G401.6 (cell line): ENCODE results near the gene MCTP1.

Experiments
- FAIRE-seq: peaks from 2 replicates; lab custom pipeline; 2012; peaks lifted over from hg19 to GRCh38; lab: Jason Lieb, UNC

Gene MCTP1

DNA sequence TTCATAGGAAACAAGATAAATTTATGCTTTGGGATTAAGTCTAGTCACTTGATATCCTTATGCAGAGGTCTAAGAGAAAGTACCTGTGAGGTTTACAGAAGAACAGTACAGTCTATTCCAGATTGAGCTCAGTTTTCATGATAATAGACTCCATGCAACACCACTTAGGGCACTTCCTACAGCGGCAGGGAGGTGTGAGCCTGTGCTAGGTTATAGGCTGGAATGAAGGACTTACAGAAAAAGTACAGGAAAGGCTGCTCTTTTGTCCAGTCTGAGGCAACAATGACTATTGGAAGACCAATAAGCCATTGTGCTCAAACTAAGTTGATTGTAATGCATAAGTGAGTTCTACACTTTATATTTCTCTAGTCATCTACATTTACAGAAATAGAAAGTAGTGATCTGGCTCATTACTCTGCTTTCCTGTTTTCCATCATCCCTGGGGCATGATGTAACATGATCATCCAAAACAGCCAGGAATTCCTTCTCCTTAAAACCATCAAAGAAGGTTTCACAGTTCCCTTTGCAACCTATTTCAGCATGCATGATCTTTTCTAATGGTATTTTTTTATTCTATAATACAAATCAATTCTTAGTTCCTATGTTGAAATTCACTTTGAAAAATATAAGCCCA, 343.7 kb downstream of the MCTP1 start:
- no peak for FAIRE-seq

DNA sequence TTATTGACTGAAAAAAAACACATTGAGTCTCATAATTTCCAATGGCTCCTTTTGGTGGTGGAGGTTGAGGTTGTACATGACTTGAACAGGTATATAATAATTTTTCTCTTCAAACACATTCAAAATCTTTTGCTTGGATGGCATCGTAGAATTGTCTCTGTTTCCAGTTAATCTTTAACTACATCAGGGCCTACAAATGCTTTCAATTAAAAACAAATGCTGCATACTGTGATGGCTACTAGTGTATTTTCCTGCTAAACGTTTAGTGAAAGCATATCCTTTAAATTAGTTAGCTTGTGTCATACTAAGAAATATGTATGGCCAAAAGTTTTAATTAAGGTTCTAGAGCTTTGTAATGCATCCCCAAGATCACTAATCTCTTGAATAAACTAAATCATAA, 352.6 kb downstream of the MCTP1 start:
- no peak for FAIRE-seq

DNA sequence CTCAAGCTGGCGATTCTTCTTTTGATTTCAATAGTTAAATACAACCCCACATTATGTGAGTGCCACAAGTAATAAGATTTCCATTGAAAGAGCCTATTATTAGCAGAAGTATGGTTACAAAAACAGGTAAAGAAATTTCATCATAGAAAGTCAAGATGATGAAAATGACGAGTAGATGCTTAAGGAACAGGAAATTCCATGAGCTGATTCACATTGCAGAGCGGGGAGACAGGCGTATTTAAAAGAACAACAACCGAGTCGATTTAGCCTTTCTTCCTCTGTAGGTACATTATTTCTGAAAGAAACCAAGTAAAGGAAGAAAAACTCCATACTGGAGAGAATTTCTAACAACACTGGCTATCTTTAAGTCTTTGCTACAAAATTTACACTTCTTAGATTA, 356.0 kb downstream of the MCTP1 start:
- no peak for FAIRE-seq

- FAIRE-seq: no peak
These were observed 364.3 kb downstream of the MCTP1 start for GRCh38 chr5:94920570-94920969.

- no peak for FAIRE-seq
These were observed 368.3 kb downstream of the MCTP1 start for GRCh38 chr5:94916619-94917018.

- no peak for FAIRE-seq
These were observed 373.6 kb downstream of the MCTP1 start for GRCh38 chr5:94911276-94911675.

GRCh38 chr5:94910721-94911120, 374.2 kb downstream of the MCTP1 start:
- FAIRE-seq: no peak

DNA sequence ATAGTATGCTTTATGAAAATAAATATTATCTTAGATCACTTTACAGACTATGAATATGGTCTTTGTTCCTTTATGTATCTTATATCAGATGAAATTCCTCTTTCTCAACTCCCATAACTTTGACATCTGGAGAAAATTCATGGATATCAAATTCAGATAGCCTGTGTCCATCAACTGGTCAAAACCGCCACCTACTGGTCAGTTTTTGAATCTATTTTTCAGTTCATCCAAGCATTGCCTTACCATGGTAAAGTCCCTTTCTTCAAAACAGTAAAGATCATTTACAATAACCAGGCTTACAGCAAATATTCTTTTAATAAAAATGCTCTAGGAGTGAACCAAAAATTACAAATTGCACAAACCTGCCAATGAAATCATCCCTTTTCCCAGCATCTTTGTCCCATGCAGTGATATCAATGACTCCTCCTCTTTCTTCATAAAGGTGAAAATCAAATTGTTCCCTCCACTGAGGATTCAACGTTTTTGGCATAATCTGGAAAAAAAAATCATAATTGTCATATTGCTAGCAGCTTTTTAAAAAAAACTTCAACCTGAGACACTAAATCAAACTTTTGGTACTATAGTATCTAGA, 375.9 kb downstream of the MCTP1 start:
- FAIRE-seq: peak; percentile 92

DNA sequence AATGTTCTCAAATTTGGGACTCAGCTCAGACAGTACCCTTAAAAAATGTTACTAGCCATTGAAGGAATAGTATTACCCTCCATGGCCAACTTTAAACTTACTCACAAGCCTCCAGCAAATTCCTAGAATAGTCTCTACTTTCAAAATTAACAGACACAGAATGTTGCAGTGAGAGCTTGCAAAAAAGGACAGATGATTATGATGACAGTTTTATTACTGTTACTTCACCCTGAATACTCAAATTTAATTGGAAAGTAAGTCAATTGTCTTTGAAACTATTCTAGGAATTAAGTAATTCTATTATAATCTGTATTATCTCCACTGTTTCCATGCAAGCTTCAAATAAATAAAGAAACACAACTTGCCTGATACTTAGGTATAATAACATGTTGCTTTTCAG, 378.1 kb downstream of the MCTP1 start:
- no peak for FAIRE-seq

- no peak for FAIRE-seq
These were observed 381.2 kb downstream of the MCTP1 start for GRCh38 chr5:94903726-94904125.

GRCh38 chr5:94901191-94901979, 383.5 kb downstream of the MCTP1 start:
- FAIRE-seq: no peak

- FAIRE-seq: no peak
These were observed 384.8 kb downstream of the MCTP1 start for GRCh38 chr5:94900006-94900505.

- FAIRE-seq: peak; percentile 94
These were observed 391.3 kb downstream of the MCTP1 start for GRCh38 chr5:94893412-94894135.

GRCh38 chr5:94891972-94892371, 392.9 kb downstream of the MCTP1 start:
- FAIRE-seq: no peak

DNA sequence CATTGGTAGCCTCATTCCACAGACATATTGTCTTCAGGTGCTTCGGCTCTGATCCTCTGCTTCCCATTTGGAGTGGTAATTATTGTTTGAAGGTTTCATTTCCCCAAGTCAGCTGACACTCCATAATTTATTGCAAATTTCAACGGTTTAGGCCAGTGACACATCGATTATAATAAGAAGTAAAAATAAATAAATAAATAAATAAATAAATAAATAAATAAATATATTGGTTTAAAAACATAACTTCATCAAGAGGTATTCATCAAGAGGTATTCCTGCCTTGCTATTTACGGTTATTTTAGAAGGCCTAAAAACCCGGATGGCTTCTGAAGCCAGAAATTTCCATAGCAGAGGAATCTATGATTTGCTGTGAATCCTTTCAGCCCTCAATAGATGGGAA, 393.3 kb downstream of the MCTP1 start:
- FAIRE-seq: no peak

GRCh38 chr5:94890907-94891306, 394.0 kb downstream of the MCTP1 start:
- no peak for FAIRE-seq

DNA sequence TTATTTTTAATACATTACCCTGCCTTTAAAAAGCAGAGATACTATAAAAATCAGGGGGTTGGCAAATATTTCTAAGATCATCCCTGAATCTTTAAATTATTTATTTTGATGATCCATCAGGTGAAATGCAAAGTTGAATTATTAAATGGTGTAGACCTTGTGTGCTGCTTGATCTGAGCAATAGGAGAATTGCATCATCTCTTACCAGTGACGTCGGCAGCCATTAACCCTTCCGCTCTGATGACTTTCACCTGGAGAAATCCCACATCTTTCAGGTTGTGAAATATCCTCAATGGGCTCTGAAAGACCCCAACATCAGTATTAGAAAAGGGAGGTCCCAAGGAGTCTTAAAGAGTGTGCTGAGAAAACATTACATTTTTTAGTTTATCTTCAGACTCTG, 396.2 kb downstream of the MCTP1 start:
- FAIRE-seq: no peak

GRCh38 chr5:94885931-94886330, 399.0 kb downstream of the MCTP1 start:
- no peak for FAIRE-seq

DNA sequence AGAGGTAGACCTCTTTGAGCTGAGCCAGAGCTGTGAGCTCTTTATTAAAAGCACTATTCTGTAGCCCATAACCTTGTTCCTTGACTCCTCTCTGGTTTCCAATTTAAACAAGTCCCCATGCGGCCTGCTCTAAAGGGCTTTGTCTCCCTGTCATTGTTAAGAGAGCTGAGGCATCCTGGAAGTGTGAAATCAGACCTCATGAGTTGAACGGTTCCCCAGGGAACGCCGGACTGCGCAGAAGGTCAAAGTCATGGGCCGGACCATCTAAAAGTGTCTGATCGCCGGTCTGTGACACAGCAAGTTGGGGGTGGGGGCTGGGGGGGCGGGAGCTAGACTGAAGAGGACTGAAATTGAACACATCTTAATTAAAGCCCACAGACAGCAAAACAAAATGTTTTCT, 400.6 kb downstream of the MCTP1 start:
- no peak for FAIRE-seq

GRCh38 chr5:94872526-94872925, 412.4 kb downstream of the MCTP1 start:
- no peak for FAIRE-seq

- FAIRE-seq: no peak
These were observed 414.2 kb downstream of the MCTP1 start for GRCh38 chr5:94870511-94871183.

DNA sequence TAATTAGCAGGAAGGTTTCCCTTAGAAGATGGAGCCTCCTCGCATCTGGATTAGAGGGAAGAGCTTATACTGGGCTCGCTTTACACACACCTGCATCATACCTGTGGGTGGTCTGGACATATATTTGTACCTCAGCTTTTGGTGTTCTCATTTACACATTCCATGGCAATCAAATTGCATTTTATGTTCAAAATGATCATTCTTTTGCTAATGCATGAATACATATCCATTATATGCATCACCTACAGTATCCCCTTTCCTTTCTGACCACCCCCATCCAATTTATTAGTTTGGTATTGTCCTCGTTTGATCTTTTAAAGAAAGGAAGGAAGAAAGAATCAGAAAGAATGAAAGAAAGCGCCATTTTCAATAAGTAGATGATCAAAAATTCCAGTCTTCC, 415.0 kb downstream of the MCTP1 start:
- FAIRE-seq: no peak
